HepG2 (cell line): Measurements from ENCODE around the gene SCARF1. TPM values are rescaled to one million over a fixed set of nuclear protein-coding genes. Genes with fewer than 3 reads are reported as not detected.

Experiments
- BRD4 ChIP-seq: sonication (generic); formaldehyde crosslinking; IDR thresholded peaks from 2 replicates; pipeline ENCODE4 v1.4.0; 2020; ENCODE audit warnings: missing genetic modification reagents
- FOXJ3 ChIP-seq: sonication (generic); formaldehyde crosslinking; IDR thresholded peaks from 2 replicates; pipeline ENCODE4 v1.4.0; 2020; ENCODE audit warnings: missing genetic modification reagents, mild to moderate bottlenecking, borderline replicate concordance
- NR3C1 ChIP-seq: sonication (generic); formaldehyde crosslinking; IDR thresholded peaks from 2 replicates; pipeline ENCODE4 v1.4.0; 2020; ENCODE audit warnings: missing genetic modification reagents
- REXO4 ChIP-seq: sonication (generic); formaldehyde crosslinking; IDR thresholded peaks from 2 replicates; pipeline ENCODE4 v1.8.0; 2022; ENCODE audit warnings: missing genetic modification reagents, mild to moderate bottlenecking, borderline replicate concordance
- TMF1 ChIP-seq: sonication (generic); formaldehyde crosslinking; IDR thresholded peaks from 2 replicates; pipeline ENCODE4 v1.8.1; 2022; ENCODE audit warnings: low read depth, missing genetic modification reagents
- ZFP91 ChIP-seq: sonication (generic); formaldehyde crosslinking; IDR thresholded peaks from 2 replicates; pipeline ENCODE4 v1.9.0; 2022; ENCODE audit warnings: missing genetic modification reagents, mild to moderate bottlenecking, borderline replicate concordance
- ZNF354B ChIP-seq: sonication (generic); formaldehyde crosslinking; IDR thresholded peaks from 2 replicates; pipeline ENCODE4 v1.8.0; 2022; ENCODE audit warnings: mild to moderate bottlenecking, missing genetic modification reagents
- ZNF557 ChIP-seq: sonication (generic); formaldehyde crosslinking; IDR thresholded peaks from 2 replicates; pipeline ENCODE4 v1.4.0; 2020; ENCODE audit warnings: missing genetic modification reagents
- ZNF597 ChIP-seq: sonication (generic); formaldehyde crosslinking; IDR thresholded peaks from 2 replicates; pipeline ENCODE4 v1.5.0; 2020; ENCODE audit warnings: missing genetic modification reagents
- polyA plus RNA-seq, 8 experiments: library from polyadenylated mRNA; depleted of rRNA in 3 of 8; stranded (reverse) in 7 of 8; unstranded in 1 of 8; fragments of >200 nt; fragmentation: Illumina TruSeq in 4 of 8; extraction: Trizol in 4 of 8; gene quantifications; 2 replicates each; pipeline versions ENCODE4 v1.2.1 to v1.2.3, GENCODE V29; 2011 to 2016; ENCODE audit warnings: low read depth in 4 of 8, missing spikeins in 1 of 8, mixed read lengths in 1 of 8; ENCODE audit not compliant: insufficient read depth in 1 of 8
- total RNA-seq, 5 experiments: library from RNA; depleted of rRNA; stranded (reverse); fragments of >200 nt; fragmentation: Illumina TruSeq; extraction: Trizol; gene quantifications; 2 replicates each; pipeline ENCODE4 v1.2.3, GENCODE V29; 2016; ENCODE audit warnings: low read depth in 1 of 5
- TF ChIP-seq, protein P1 (sequence below), 2 experiments: sonication (generic) in 1 of 2; formaldehyde crosslinking in 1 of 2; IDR thresholded peaks; 2 replicates each; pipeline versions ENCODE4 v1.4.0 to v1.6.1; 2016 to 2020; ENCODE audit warnings: borderline replicate concordance in 1 of 2, low read depth in 1 of 2, mild to moderate bottlenecking in 1 of 2, missing genetic modification reagents in 1 of 2
- TF ChIP-seq, protein P2 (sequence below): sonication (generic); formaldehyde crosslinking; IDR thresholded peaks from 2 replicates; pipeline ENCODE4 v1.9.0; 2021; ENCODE audit warnings: mild to moderate bottlenecking, missing genetic modification reagents
- TF ChIP-seq, protein P3 (sequence below): sonication (generic); formaldehyde crosslinking; conservative IDR thresholded peaks from 2 replicates; pipeline ENCODE4 v1.8.0; 2022; ENCODE audit warnings: low read depth, missing genetic modification reagents

Gene SCARF1
- total and polyA plus RNA-seq, 2 of the 13 experiments (the other 11 are each of a cell fraction or from before 2014, with no cell fraction given), result 0.24 to 0.71 TPM

- TF ChIP-seq, protein P1, sequence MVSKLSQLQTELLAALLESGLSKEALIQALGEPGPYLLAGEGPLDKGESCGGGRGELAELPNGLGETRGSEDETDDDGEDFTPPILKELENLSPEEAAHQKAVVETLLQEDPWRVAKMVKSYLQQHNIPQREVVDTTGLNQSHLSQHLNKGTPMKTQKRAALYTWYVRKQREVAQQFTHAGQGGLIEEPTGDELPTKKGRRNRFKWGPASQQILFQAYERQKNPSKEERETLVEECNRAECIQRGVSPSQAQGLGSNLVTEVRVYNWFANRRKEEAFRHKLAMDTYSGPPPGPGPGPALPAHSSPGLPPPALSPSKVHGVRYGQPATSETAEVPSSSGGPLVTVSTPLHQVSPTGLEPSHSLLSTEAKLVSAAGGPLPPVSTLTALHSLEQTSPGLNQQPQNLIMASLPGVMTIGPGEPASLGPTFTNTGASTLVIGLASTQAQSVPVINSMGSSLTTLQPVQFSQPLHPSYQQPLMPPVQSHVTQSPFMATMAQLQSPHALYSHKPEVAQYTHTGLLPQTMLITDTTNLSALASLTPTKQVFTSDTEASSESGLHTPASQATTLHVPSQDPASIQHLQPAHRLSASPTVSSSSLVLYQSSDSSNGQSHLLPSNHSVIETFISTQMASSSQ (IDR thresholded peaks at IDR 0.05; ENCODE audit: low read depth), result no peak
- TF ChIP-seq, protein P1 (CRISPR knock-in tag; IDR thresholded peaks at IDR 0.05; ENCODE audit: borderline replicate concordance), result peak; percentile 63; the same call in 1 of the 2 replicates
- TF ChIP-seq REXO4 (no peak), TMF1 (CRISPR knock-in tag) (no peak), NR3C1 (CRISPR knock-in tag) (no peak), ZNF557 (CRISPR knock-in tag) (no peak), ZNF354B (CRISPR knock-in tag) (0 out of 2 replicates have a peak, but pooled peaks have one; percentile 55), ZNF597 (no peak), ZFP91 (CRISPR knock-in tag) (peak; percentile 73), FOXJ3 (CRISPR knock-in tag) (0 out of 2 replicates have a peak, but pooled peaks have one; percentile 21), BRD4 (CRISPR knock-in tag) (no peak)
- TF ChIP-seq, protein P2, sequence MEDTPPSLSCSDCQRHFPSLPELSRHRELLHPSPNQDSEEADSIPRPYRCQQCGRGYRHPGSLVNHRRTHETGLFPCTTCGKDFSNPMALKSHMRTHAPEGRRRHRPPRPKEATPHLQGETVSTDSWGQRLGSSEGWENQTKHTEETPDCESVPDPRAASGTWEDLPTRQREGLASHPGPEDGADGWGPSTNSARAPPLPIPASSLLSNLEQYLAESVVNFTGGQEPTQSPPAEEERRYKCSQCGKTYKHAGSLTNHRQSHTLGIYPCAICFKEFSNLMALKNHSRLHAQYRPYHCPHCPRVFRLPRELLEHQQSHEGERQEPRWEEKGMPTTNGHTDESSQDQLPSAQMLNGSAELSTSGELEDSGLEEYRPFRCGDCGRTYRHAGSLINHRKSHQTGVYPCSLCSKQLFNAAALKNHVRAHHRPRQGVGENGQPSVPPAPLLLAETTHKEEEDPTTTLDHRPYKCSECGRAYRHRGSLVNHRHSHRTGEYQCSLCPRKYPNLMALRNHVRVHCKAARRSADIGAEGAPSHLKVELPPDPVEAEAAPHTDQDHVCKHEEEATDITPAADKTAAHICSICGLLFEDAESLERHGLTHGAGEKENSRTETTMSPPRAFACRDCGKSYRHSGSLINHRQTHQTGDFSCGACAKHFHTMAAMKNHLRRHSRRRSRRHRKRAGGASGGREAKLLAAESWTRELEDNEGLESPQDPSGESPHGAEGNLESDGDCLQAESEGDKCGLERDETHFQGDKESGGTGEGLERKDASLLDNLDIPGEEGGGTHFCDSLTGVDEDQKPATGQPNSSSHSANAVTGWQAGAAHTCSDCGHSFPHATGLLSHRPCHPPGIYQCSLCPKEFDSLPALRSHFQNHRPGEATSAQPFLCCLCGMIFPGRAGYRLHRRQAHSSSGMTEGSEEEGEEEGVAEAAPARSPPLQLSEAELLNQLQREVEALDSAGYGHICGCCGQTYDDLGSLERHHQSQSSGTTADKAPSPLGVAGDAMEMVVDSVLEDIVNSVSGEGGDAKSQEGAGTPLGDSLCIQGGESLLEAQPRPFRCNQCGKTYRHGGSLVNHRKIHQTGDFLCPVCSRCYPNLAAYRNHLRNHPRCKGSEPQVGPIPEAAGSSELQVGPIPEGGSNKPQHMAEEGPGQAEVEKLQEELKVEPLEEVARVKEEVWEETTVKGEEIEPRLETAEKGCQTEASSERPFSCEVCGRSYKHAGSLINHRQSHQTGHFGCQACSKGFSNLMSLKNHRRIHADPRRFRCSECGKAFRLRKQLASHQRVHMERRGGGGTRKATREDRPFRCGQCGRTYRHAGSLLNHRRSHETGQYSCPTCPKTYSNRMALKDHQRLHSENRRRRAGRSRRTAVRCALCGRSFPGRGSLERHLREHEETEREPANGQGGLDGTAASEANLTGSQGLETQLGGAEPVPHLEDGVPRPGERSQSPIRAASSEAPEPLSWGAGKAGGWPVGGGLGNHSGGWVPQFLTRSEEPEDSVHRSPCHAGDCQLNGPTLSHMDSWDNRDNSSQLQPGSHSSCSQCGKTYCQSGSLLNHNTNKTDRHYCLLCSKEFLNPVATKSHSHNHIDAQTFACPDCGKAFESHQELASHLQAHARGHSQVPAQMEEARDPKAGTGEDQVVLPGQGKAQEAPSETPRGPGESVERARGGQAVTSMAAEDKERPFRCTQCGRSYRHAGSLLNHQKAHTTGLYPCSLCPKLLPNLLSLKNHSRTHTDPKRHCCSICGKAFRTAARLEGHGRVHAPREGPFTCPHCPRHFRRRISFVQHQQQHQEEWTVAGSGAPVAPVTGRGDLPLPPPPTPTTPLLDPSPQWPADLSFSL, result no peak
- TF ChIP-seq, protein P3, sequence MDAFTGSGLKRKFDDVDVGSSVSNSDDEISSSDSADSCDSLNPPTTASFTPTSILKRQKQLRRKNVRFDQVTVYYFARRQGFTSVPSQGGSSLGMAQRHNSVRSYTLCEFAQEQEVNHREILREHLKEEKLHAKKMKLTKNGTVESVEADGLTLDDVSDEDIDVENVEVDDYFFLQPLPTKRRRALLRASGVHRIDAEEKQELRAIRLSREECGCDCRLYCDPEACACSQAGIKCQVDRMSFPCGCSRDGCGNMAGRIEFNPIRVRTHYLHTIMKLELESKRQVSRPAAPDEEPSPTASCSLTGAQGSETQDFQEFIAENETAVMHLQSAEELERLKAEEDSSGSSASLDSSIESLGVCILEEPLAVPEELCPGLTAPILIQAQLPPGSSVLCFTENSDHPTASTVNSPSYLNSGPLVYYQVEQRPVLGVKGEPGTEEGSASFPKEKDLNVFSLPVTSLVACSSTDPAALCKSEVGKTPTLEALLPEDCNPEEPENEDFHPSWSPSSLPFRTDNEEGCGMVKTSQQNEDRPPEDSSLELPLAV (CRISPR knock-in tag), result no peak
Measured at GRCh38 chr17:1649844-1650501, 4.4 kb upstream of the SCARF1 start, which contains the start of gene RILP (continued).
